GM13977 (cell line): ENCODE results near the gene NRP1.

Experiments used
- DNase-seq: peaks from one replicate; pipeline ENCODE4 v3.0.0; 2012; ENCODE audit warnings: low spot score
- in situ Hi-C: fragments of 300-500 bp; cut with MboI; formaldehyde crosslinking; loops from one replicate; pipeline ENCODE4 v1.12.0; 2022; ENCODE audit warnings: low sequenced_read_pairs, low pct_unique_long_range_greater_than_20kb, mixed read lengths, inconsistent platforms; ENCODE audit not compliant: unreplicated experiment
- TF ChIP-seq, protein P1 (sequence below): IDR thresholded peaks from 2 replicates; pipeline ENCODE4 v1.5.1; 2012; ENCODE audit warnings: mild to moderate bottlenecking, control low read depth; ENCODE audit not compliant: insufficient read depth; ENCODE audit errors: extremely low read depth, missing control alignments

Gene NRP1

DNA sequence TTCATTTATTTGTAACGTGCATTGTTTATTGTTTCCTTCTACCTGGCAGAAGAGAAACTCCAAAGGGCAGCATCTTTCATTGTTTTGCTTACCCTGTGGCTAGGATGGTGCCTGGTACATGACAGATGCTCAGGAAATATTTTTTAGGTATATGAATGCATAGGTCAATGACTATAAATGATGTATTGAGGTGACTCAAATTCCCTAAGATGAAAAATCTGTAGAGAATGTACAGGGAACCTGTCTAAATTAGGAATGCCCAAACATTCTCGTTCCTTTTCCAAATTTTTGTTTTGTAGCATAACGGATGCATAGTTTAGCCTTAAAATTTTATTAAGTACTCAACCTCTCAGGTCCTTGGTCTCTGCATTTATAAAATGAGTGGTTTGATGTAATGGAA lies 71.6 kb downstream of the NRP1 start:
- in situ Hi-C loops = no loop called here
- DNase-seq = no peak
- TF ChIP-seq, protein P1, sequence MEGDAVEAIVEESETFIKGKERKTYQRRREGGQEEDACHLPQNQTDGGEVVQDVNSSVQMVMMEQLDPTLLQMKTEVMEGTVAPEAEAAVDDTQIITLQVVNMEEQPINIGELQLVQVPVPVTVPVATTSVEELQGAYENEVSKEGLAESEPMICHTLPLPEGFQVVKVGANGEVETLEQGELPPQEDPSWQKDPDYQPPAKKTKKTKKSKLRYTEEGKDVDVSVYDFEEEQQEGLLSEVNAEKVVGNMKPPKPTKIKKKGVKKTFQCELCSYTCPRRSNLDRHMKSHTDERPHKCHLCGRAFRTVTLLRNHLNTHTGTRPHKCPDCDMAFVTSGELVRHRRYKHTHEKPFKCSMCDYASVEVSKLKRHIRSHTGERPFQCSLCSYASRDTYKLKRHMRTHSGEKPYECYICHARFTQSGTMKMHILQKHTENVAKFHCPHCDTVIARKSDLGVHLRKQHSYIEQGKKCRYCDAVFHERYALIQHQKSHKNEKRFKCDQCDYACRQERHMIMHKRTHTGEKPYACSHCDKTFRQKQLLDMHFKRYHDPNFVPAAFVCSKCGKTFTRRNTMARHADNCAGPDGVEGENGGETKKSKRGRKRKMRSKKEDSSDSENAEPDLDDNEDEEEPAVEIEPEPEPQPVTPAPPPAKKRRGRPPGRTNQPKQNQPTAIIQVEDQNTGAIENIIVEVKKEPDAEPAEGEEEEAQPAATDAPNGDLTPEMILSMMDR = no peak

GRCh38 chr10:33260403-33261149 lies 73.9 kb downstream of the NRP1 start:
- no peak for DNase-seq
- TF ChIP-seq, protein P1 = no peak
- in situ Hi-C loops = no loop called here

DNA sequence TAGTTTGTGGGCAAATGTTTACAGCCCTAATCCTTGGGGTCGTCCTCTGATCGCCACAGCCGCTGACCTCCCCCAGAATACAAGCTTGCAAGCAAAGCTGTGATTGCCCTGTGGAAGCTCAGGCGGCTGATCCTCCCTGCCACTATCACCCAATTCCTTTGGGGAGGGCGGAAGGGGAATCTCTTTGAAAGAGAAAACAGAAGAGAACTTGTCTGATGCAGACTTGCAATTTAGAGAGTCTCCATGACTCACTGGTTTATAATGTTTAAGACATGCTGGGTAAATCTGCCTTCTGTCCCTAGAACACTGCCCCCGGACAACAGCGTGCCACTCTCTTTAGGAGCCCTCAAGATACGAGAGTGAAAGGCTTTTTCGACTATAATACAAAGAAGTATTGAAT lies 75.5 kb downstream of the NRP1 start:
- in situ Hi-C loops = no loop called here
- TF ChIP-seq, protein P1 = no peak
- DNase-seq = no peak

- TF ChIP-seq, protein P1 = no peak
- in situ Hi-C loops = no loop called here
- DNase-seq = no peak
Observed at GRCh38 chr10:33257439-33258080, 76.9 kb downstream of the NRP1 start.

- TF ChIP-seq, protein P1 = no peak
- in situ Hi-C loops = no loop called here
- DNase-seq = no peak
Observed at GRCh38 chr10:33256458-33256857, 78.0 kb downstream of the NRP1 start.

DNA sequence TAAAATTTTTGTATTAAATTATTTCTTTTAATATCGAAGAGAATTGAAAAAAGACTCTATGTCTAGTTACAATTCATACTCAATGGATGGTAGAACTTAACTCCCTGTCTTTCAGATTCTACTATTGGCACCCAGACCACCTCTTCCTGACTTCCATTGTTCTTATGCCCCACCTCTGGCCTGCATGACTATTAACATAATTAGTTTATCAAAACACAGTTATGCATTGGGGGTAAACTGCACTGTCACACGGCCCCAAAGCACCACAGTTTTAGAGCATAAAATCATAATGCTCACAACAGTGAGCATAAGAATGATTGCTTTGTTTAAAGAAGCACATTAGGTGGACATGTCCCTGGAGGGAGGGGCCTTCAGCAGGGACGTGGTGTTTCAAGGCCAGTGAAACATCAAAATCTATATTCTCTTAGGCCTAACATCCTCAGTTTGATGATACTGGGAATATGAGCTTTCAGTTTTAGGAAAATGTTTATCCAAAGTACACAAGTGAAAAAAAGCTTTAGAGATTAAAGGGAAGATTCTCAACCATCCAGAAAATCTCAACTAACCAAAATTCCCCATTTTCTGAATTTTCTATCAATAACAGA lies 79.8 kb downstream of the NRP1 start:
- TF ChIP-seq, protein P1 = no peak
- no peak for DNase-seq
- in situ Hi-C loops = no loop called here
